Body of pancreas (tissue), 4 donors: ENCODE results near the gene NR5A1.

Experiments used
- CTCF ChIP-seq, 7 experiments: fragments of 450-650 bp in 4 of 7; fragments of 200-600 bp in 3 of 7; sonication (generic) in 3 of 7; IDR thresholded peaks; one replicate each; pipeline ENCODE4 v1.5.1; 2016 to 2019; ENCODE audit warnings: antibody characterized with exemption in 7 of 7
- POLR2A ChIP-seq, 3 donors: fragments of 450-650 bp; IDR thresholded peaks; one replicate each; pipeline ENCODE4 v1.6.1; 2016; ENCODE audit warnings: antibody characterized with exemption in 3 of 3, mild to moderate bottlenecking in 2 of 3

GRCh38 chr9:124549016-124549415, 41.8 kb upstream of the NR5A1 start:
- no peak for TF ChIP-seq CTCF (IDR thresholded peaks at IDR 0.05)
- TF ChIP-seq POLR2A (IDR thresholded peaks at IDR 0.05), result no peak
